HG03139 (cell line): ENCODE data around the gene CRYZ.
A peak's percentile ranks its signal among the peaks of the same experiment; 100 is the strongest.
"Not testable (repeated sequence)": the region's sequence is repeated elsewhere in the genome, so short reads cannot be mapped to it uniquely, and the experiment has no call there.

Experiments
- ATAC-seq: cut with Tn5 transposase; IDR thresholded peaks from one replicate; pipeline ENCODE4 v1.9.1; 2021; ENCODE audit not compliant: unreplicated experiment

The CRYZ gene

GRCh38 chr1:74732960-74733603, at the start of gene CRYZ, which contains the start of gene TYW3:
Gene CRYZ, minus strand, starts transcription at chr1:74733050. Its CDS starts 8,229 bp downstream, at chr1:74724821.
Gene TYW3, plus strand, starts transcription at chr1:74733152. Its CDS starts 93 bp downstream, at chr1:74733245.
- ATAC-seq, result peak; percentile 68

- ATAC-seq, result no peak
These were observed 47.7 kb upstream of the CRYZ start for GRCh38 chr1:74780594-74780993.

GRCh38 chr1:74779750-74780149, 46.9 kb upstream of the CRYZ start:
- no peak for ATAC-seq

- ATAC-seq, result no peak
These were observed 44.7 kb upstream of the CRYZ start for GRCh38 chr1:74777525-74777924.

GRCh38 chr1:74775735-74776134, 42.9 kb upstream of the CRYZ start:
- no peak for ATAC-seq

- no peak for ATAC-seq
These were observed 40.7 kb upstream of the CRYZ start for GRCh38 chr1:74773582-74773981.

GRCh38 chr1:74772945-74773344, 40.1 kb upstream of the CRYZ start:
- ATAC-seq, result no peak

- ATAC-seq, result peak; percentile 84
These were observed 39.2 kb upstream of the CRYZ start for GRCh38 chr1:74771913-74772515.

- ATAC-seq, result no peak
These were observed 34.6 kb upstream of the CRYZ start for GRCh38 chr1:74767490-74767889.

- ATAC-seq, result no peak
These were observed 33.7 kb upstream of the CRYZ start for GRCh38 chr1:74766579-74766978.

- ATAC-seq, result no peak
These were observed 31.0 kb upstream of the CRYZ start for GRCh38 chr1:74763807-74764206.

- ATAC-seq, result not testable (repeated sequence)
These were observed 23.8 kb upstream of the CRYZ start for GRCh38 chr1:74756650-74757049.

GRCh38 chr1:74755475-74755874, 22.6 kb upstream of the CRYZ start:
- ATAC-seq, result no peak

GRCh38 chr1:74753104-74753503, 20.3 kb upstream of the CRYZ start:
- ATAC-seq, result no peak

GRCh38 chr1:74748960-74749359, 16.1 kb upstream of the CRYZ start:
- ATAC-seq, result no peak

- not testable (repeated sequence) for ATAC-seq
These were observed 12.4 kb upstream of the CRYZ start for GRCh38 chr1:74745247-74745646.

GRCh38 chr1:74740307-74740980, 7.6 kb upstream of the CRYZ start:
- ATAC-seq, result not testable (repeated sequence)

- no peak for ATAC-seq
These were observed 4.5 kb upstream of the CRYZ start for GRCh38 chr1:74737333-74737732.

GRCh38 chr1:74733604-74734484, 994 bp upstream of the CRYZ start:
- ATAC-seq, result peak; percentile 53

GRCh38 chr1:74732071-74732946, 541 bp downstream of the CRYZ start:
- peak; percentile 7 for ATAC-seq
